Stimulated activated CD4-positive, alpha-beta T cell treated with anti-CD3 and anti-CD28 coated beads, Interleukin-2, amount 100 ng/mL, for 48 hours (primary cell): ENCODE data around the gene RAD51B.
"Not testable (repeated sequence)": the region's sequence is repeated elsewhere in the genome, so short reads cannot be mapped to it uniquely, and the experiment has no call there.

Experiments
- DNase-seq, 2 donors: peaks; one replicate each; pipeline ENCODE4 v3.0.0-alpha.2; 2020

Gene RAD51B

GRCh38 chr14:68033336-68033932 lies 213.9 kb downstream of the RAD51B start:
- DNase-seq: no peak

- no peak for DNase-seq
Observed at GRCh38 chr14:68034896-68035295, 215.3 kb downstream of the RAD51B start.

- no peak for DNase-seq
Observed at GRCh38 chr14:68036202-68036601, 216.6 kb downstream of the RAD51B start.

- DNase-seq: no peak
Observed at GRCh38 chr14:68039593-68039992, 220.0 kb downstream of the RAD51B start.

GRCh38 chr14:68040633-68041369 lies 221.2 kb downstream of the RAD51B start:
- no peak for DNase-seq

- DNase-seq: no peak
Observed at GRCh38 chr14:68041876-68042354, 222.3 kb downstream of the RAD51B start.

GRCh38 chr14:68042586-68043210 lies 223.1 kb downstream of the RAD51B start:
- no peak for DNase-seq

GRCh38 chr14:68043752-68044151 lies 224.2 kb downstream of the RAD51B start:
- no peak for DNase-seq

GRCh38 chr14:68047906-68048305 lies 228.3 kb downstream of the RAD51B start:
- no peak for DNase-seq

- not testable (repeated sequence) for DNase-seq
Observed at GRCh38 chr14:68048815-68049214, 229.2 kb downstream of the RAD51B start.

- DNase-seq: no peak
Observed at GRCh38 chr14:68050177-68050576, 230.6 kb downstream of the RAD51B start.

- DNase-seq: no peak
Observed at GRCh38 chr14:68051146-68051545, 231.6 kb downstream of the RAD51B start.

GRCh38 chr14:68060198-68060597 lies 240.6 kb downstream of the RAD51B start:
- no peak for DNase-seq

- no peak for DNase-seq
Observed at GRCh38 chr14:68062651-68063050, 243.1 kb downstream of the RAD51B start.

- DNase-seq: no peak
Observed at GRCh38 chr14:68065322-68065721, 245.7 kb downstream of the RAD51B start.

GRCh38 chr14:68074765-68075381 lies 255.3 kb downstream of the RAD51B start:
- no peak for DNase-seq

GRCh38 chr14:68075382-68076029 lies 255.9 kb downstream of the RAD51B start:
- no peak for DNase-seq

- DNase-seq: no peak
Observed at GRCh38 chr14:68076451-68076850, 256.9 kb downstream of the RAD51B start.

GRCh38 chr14:68079941-68080697 lies 260.5 kb downstream of the RAD51B start:
- DNase-seq: no peak

- no peak for DNase-seq
Observed at GRCh38 chr14:68081489-68081888, 261.9 kb downstream of the RAD51B start.

- no peak for DNase-seq
Observed at GRCh38 chr14:68082698-68083291, 263.2 kb downstream of the RAD51B start.

- DNase-seq: no peak
Observed at GRCh38 chr14:68084256-68084655, 264.7 kb downstream of the RAD51B start.
